Measurements from ENCODE around the gene CARD10.

The CARD10 gene

DNA sequence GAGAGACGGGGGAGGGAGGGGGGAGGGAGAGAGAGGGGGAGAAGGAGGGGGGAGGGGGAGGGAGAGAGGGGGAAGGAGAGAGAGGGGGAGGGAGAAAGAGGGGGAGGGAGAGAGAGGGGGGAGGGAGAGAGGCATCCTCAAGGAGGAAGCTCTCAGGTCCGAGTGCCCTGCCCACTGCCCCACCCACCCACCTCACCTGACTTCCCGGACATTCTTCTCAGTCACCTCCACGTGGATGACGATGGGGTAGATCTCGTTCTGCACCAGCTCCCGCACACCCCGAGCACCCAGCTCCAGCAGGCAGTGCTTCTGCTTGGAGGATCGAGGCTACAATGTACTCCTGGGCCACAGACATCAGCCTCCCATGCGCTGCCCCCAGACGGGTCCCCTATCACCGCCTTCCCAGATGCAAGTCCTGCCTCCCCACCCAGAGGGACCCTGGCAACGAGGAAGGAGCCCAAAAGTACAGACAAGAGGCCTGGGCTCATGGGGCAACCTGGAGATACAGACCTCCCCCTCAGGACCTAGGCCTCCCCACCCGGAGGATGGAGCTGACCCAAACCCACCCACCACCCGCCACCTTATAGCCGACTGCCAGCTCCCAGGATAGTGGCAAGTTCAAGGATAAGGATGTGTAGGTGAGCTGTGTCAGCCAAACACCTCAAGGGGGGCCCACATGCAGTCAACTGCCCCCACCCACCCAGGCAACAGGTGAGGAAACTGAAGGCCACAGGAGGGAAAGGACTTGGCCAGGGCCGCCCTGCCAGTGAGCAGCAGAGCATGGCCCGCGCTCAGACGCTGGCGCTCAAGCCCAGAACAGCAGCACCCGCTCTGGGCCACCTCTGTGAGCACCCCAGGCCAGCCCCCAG, 27.4 kb downstream of the CARD10 start:
- DNase-seq (ENCODE audit: low read depth), result no peak
- no peak overlapping the region for H3K4me3 ChIP-seq (ENCODE audit: control insufficient read depth, low read depth, low read length)
- TF ChIP-seq, protein P1, sequence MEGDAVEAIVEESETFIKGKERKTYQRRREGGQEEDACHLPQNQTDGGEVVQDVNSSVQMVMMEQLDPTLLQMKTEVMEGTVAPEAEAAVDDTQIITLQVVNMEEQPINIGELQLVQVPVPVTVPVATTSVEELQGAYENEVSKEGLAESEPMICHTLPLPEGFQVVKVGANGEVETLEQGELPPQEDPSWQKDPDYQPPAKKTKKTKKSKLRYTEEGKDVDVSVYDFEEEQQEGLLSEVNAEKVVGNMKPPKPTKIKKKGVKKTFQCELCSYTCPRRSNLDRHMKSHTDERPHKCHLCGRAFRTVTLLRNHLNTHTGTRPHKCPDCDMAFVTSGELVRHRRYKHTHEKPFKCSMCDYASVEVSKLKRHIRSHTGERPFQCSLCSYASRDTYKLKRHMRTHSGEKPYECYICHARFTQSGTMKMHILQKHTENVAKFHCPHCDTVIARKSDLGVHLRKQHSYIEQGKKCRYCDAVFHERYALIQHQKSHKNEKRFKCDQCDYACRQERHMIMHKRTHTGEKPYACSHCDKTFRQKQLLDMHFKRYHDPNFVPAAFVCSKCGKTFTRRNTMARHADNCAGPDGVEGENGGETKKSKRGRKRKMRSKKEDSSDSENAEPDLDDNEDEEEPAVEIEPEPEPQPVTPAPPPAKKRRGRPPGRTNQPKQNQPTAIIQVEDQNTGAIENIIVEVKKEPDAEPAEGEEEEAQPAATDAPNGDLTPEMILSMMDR (conservative IDR thresholded peaks at IDR 0.05; ENCODE audit: control insufficient read depth, insufficient read depth, low read depth, low read length), result no peak

DNA sequence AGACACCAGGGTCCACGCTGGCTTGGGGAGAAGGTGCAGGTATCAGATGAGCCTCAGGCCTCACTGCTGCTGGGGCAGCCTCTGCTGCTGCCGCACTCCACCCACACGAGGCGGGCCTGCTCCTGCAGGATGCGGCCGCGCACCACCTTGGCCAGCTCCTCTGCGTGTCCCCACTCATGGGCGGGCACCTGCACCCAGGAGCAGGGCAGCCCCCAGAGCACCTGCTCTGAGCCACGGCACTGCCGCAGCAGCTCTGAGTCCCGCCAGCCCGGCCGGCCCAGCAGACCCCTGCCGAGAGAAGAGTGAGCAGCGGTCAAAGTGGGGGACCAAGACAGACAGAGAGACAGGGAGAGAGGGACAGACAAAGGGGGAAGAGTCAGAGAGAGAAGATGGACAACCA, 28.1 kb downstream of the CARD10 start:
- DNase-seq (ENCODE audit: low read depth), result no peak
- TF ChIP-seq, protein P1 (conservative IDR thresholded peaks at IDR 0.05; ENCODE audit: control insufficient read depth, insufficient read depth, low read depth, low read length), result no peak
- H3K4me3 ChIP-seq (ENCODE audit: control insufficient read depth, low read depth, low read length), result no peak overlapping the region

DNA sequence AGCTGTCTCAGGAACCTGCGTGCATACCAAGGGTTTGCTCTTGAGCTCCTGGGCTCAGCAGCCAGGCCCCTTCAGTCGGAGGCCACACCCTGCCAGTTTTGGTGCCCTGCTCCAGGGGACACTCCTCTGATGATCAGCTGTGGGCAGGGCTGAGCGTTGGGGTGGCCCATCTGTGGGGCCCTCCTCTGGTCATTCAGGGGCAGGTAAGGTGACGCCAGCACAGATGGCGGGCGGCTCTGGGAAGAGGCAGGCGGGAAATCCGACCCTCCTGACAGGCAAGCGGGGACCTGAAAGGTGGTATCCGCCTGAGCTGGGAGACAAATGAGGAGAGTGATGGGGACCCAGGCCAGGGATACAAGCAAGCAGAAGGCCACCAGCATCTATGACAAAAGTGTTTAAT, 29.2 kb downstream of the CARD10 start:
- no peak overlapping the region for H3K4me3 ChIP-seq (ENCODE audit: control insufficient read depth, low read depth, low read length)
- TF ChIP-seq, protein P1 (conservative IDR thresholded peaks at IDR 0.05; ENCODE audit: control insufficient read depth, insufficient read depth, low read depth, low read length), result no peak
- DNase-seq (ENCODE audit: low read depth), result no peak

DNA sequence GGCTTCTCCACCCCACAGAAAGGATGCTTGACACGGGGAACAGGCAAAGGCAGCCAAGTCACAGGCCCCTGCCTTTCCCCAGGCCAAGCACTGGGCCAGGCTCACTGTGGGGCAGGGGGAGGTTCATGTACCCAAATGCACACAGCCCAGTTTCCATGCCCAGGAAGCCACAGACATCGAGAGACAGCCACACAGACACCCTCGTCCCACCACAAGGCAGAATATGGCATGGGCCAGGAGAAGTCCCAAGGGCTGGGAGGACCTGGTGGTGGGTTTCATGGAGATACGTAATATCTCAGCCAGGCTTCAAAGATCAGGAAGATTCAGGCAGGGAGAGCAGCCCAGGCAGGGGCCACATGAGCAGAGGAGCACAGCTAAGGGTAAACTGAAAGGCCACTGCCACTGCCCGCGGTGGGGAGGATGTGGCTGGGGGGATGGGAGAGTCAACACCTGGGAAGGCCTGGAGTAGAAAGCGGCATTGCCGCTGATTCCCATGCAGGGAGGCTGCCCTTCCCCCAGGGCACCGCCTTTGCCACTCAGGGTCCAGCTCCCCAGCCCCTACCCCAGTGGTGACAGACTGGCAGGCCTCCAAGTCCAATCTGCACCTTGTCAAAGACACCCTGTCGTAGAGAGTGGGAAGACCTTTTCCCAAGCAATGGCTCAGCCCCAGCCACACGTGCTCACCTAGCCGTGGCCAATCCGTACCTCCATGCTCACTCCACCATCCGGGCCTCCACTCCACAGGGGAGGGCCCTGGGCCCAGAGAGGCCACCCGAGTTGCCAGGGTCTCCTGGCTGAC, 30.7 kb downstream of the CARD10 start:
- no peak for DNase-seq (ENCODE audit: low read depth)
- TF ChIP-seq, protein P1 (conservative IDR thresholded peaks at IDR 0.05; ENCODE audit: control insufficient read depth, insufficient read depth, low read depth, low read length), result no peak

DNA sequence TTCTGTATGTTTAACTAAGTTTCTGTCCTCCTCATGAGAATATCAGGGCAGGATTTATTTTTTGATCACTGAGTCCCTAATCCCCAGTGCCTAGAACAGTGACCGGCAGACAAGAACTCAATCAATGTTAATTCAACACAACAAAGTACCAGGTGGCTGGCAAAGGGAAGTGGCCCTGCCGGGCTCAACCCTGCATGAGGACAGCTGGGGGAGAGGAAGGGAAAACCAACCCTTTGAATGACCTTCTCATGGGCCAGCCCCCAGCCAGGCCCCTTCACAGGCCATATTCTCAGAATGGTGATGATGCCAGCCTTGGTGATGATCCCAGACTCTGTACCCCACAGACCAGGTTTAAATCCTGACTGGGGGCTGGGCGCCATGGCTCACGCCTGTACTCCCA, 31.6 kb downstream of the CARD10 start:
- DNase-seq (ENCODE audit: low read depth), result no peak
- TF ChIP-seq, protein P1 (conservative IDR thresholded peaks at IDR 0.05; ENCODE audit: control insufficient read depth, insufficient read depth, low read depth, low read length), result no peak
- no peak overlapping the region for H3K4me3 ChIP-seq (ENCODE audit: control insufficient read depth, low read depth, low read length)

More for the DNA sequence above, 30.7 kb downstream of the CARD10 start:
- no peak overlapping the region for H3K4me3 ChIP-seq (ENCODE audit: control insufficient read depth, low read depth, low read length)

DNA sequence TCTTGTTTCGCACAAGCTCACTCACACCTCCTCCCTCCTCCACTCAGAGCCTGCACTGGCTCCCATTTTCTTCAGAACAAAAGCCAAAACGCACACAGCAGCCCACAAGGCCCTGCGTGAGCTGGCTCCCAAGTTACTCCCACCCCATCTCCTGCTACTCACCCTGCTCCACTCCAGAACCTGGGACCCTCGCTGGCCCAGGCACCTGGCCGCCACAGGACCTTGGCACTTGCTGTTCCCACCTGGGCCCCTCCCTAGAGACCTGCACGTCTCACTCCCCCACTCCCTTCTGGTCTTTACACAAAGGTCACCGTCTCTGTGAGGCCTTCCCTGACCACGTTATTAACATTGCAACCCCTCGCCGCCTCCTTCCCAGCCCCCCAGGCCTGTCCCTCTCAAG, 32.1 kb downstream of the CARD10 start:
- H3K4me3 ChIP-seq (ENCODE audit: control insufficient read depth, low read depth, low read length), result no peak overlapping the region
- TF ChIP-seq, protein P1 (conservative IDR thresholded peaks at IDR 0.05; ENCODE audit: control insufficient read depth, insufficient read depth, low read depth, low read length), result no peak
- no peak for DNase-seq (ENCODE audit: low read depth)
